H9 (cell line): ENCODE measurements around the gene PRKAG2. TPM values are rescaled to one million over a fixed set of nuclear protein-coding genes. Genes with fewer than 3 reads are reported as not detected.

Experiments used
- DNase-seq: peaks from one replicate; pipeline ENCODE4 v3.0.0-alpha.2; 2017
- H2AFZ ChIP-seq: one replicate; pipeline ENCODE4 v1.6.1; 2013; ENCODE audit warnings: mild to moderate bottlenecking, low read length, control low read depth, moderate library complexity
- H2AK5ac ChIP-seq: 2 replicates; pipeline ENCODE4 v1.6.1; 2013; ENCODE audit warnings: low read length, control low read depth, mixed read lengths; ENCODE audit not compliant: insufficient read length
- H2BK120ac ChIP-seq: one replicate; pipeline ENCODE4 v1.6.1; 2013; ENCODE audit warnings: low read depth, mild to moderate bottlenecking, low read length, control low read depth, inconsistent platforms; ENCODE audit not compliant: poor library complexity, severe bottlenecking
- H2BK12ac ChIP-seq: 2 replicates; pipeline ENCODE4 v1.6.1; 2013; ENCODE audit warnings: low read length, control low read depth, mixed read lengths, low read depth; ENCODE audit not compliant: insufficient read length
- H2BK15ac ChIP-seq: 2 replicates; pipeline ENCODE4 v1.6.1; 2013; ENCODE audit warnings: low read depth, low read length, control low read depth
- H2BK20ac ChIP-seq: one replicate; pipeline ENCODE4 v1.6.1; 2013; ENCODE audit warnings: low read depth, mild to moderate bottlenecking, low read length, control low read depth, inconsistent platforms; ENCODE audit not compliant: poor library complexity, severe bottlenecking
- H2BK5ac ChIP-seq: 2 replicates; pipeline ENCODE4 v1.6.1; 2013; ENCODE audit warnings: low read length, control low read depth, mixed read lengths; ENCODE audit not compliant: insufficient read length
- H3K14ac ChIP-seq: 2 replicates; pipeline ENCODE4 v1.6.1; 2013; ENCODE audit warnings: low read length, control low read depth; ENCODE audit not compliant: insufficient read depth
- H3K18ac ChIP-seq: 2 replicates; pipeline ENCODE4 v1.6.1; 2013; ENCODE audit warnings: low read depth, mild to moderate bottlenecking, mixed read lengths, low read length, control low read depth; ENCODE audit not compliant: insufficient read length
- H3K23ac ChIP-seq: 2 replicates; pipeline ENCODE4 v1.6.1; 2013; ENCODE audit warnings: low read length, control low read depth, mixed read lengths, low read depth; ENCODE audit not compliant: insufficient read length
- H3K23me2 ChIP-seq: 2 replicates; pipeline ENCODE4 v1.6.1; 2013; ENCODE audit warnings: low read depth, mild to moderate bottlenecking, mixed read lengths, low read length, control low read depth; ENCODE audit not compliant: insufficient read length, poor library complexity, severe bottlenecking
- H3K27ac ChIP-seq: 2 replicates; pipeline ENCODE4 v1.5.1; 2013; ENCODE audit warnings: low read length, control low read depth, mixed read lengths, low read depth; ENCODE audit not compliant: insufficient read length
- H3K27me3 ChIP-seq: 2 replicates; pipeline ENCODE4 v1.6.1; 2013; ENCODE audit warnings: low read length, control low read depth, inconsistent platforms; ENCODE audit not compliant: insufficient read depth
- H3K4ac ChIP-seq: 2 replicates; pipeline ENCODE4 v1.6.1; 2013; ENCODE audit warnings: low read depth, mild to moderate bottlenecking, control low read depth, inconsistent platforms, low read length, moderate library complexity
- H3K4me1 ChIP-seq: 2 replicates; pipeline ENCODE4 v1.6.1; 2013; ENCODE audit warnings: low read length, control low read depth, inconsistent platforms; ENCODE audit not compliant: insufficient read depth
- H3K4me2 ChIP-seq: 2 replicates; pipeline ENCODE4 v1.6.1; 2013; ENCODE audit warnings: low read length, control low read depth, mixed read lengths; ENCODE audit not compliant: insufficient read length, insufficient read depth
- H3K56ac ChIP-seq: 2 replicates; pipeline ENCODE4 v1.6.1; 2013; ENCODE audit warnings: low read depth, mild to moderate bottlenecking, mixed read lengths, low read length, control low read depth; ENCODE audit not compliant: insufficient read length
- H3K79me1 ChIP-seq: 2 replicates; pipeline ENCODE4 v1.6.1; 2013; ENCODE audit warnings: low read depth, mild to moderate bottlenecking, moderate library complexity, low read length, control low read depth, inconsistent platforms; ENCODE audit not compliant: insufficient read depth, poor library complexity, severe bottlenecking
- H3K79me2 ChIP-seq: 2 replicates; pipeline ENCODE4 v1.6.1; 2013; ENCODE audit warnings: low read length, control low read depth, inconsistent platforms; ENCODE audit not compliant: insufficient read depth
- H3K9ac ChIP-seq: 2 replicates; pipeline ENCODE4 v1.6.1; 2013; ENCODE audit warnings: low read length, control low read depth, mixed read lengths; ENCODE audit not compliant: insufficient read length; ENCODE audit errors: extremely low read depth
- H3K9me3 ChIP-seq: one replicate; pipeline ENCODE4 v1.6.1; 2013; ENCODE audit warnings: low read depth, low read length, inconsistent platforms; ENCODE audit not compliant: control insufficient read depth
- H3T11ph ChIP-seq: one replicate; pipeline ENCODE4 v1.6.1; 2013; ENCODE audit warnings: mild to moderate bottlenecking, low read length, control low read depth, inconsistent platforms
- H4K20me1 ChIP-seq: one replicate; pipeline ENCODE4 v1.6.1; 2013; ENCODE audit not compliant: control insufficient read depth, insufficient read length, insufficient read depth
- H4K5ac ChIP-seq: 2 replicates; pipeline ENCODE4 v1.6.1; 2013; ENCODE audit warnings: low read depth, mild to moderate bottlenecking, mixed read lengths, low read length, control low read depth; ENCODE audit not compliant: insufficient read length
- H4K8ac ChIP-seq: replicated peaks from 2 replicates; pipeline ENCODE4 v1.6.1; 2013; ENCODE audit warnings: low read length, control low read depth, mixed read lengths, low read depth; ENCODE audit not compliant: insufficient read length
- H4K91ac ChIP-seq: 2 replicates; pipeline ENCODE4 v1.6.1; 2013; ENCODE audit warnings: low read depth, mild to moderate bottlenecking, moderate library complexity, mixed read lengths, low read length, control low read depth; ENCODE audit not compliant: insufficient read length
- H3K27ac Mint-ChIP-seq, 3 experiments: 2 replicates in 2 of 3; 3 replicates in 1 of 3; pipeline ENCODE4 v1.8.0; 2020 to 2021; ENCODE audit warnings: mixed read lengths in 3 of 3, mild to moderate bottlenecking in 1 of 3, moderate library complexity in 1 of 3
- H3K27me3 Mint-ChIP-seq: 2 replicates; pipeline ENCODE4 v1.8.0; 2021; ENCODE audit warnings: low read depth, mild to moderate bottlenecking, moderate library complexity, mixed read lengths
- H3K36me3 Mint-ChIP-seq, 3 experiments: 2 replicates in 2 of 3; 3 replicates in 1 of 3; pipeline ENCODE4 v1.8.0; 2020 to 2021; ENCODE audit warnings: low read depth in 3 of 3, mixed read lengths in 3 of 3; ENCODE audit not compliant: insufficient read depth in 1 of 3
- H3K4me1 Mint-ChIP-seq, 2 experiments: 2 replicates each; pipeline ENCODE4 v1.8.0; 2020; ENCODE audit warnings: mixed read lengths in 2 of 2
- H3K4me3 Mint-ChIP-seq, 2 experiments: 2 replicates in 1 of 2; 3 replicates in 1 of 2; pipeline ENCODE4 v1.8.0; 2020 to 2021; ENCODE audit warnings: mild to moderate bottlenecking in 2 of 2, mixed read lengths in 2 of 2, moderate library complexity in 1 of 2
- H3K9me3 Mint-ChIP-seq, 2 experiments: 2 replicates in 1 of 2; 3 replicates in 1 of 2; pipeline ENCODE4 v1.8.0; 2020; ENCODE audit warnings: mild to moderate bottlenecking in 2 of 2, mixed read lengths in 2 of 2, moderate library complexity in 1 of 2
- CTCF ChIP-seq: fragments of 200-600 bp; sonication (generic); conservative IDR thresholded peaks from 3 replicates; pipeline ENCODE4 v1.8.0; 2021; ENCODE audit warnings: antibody characterized with exemption, mild to moderate bottlenecking
- WGBS: extraction: QIAGEN DNeasy Blood & Tissue Kit; methylation state at CpG from one replicate; pipeline ENCODE4 v1.1.7; 2013; ENCODE audit warnings: missing lambda C conversion rate, low lambda C conversion rate, mixed read lengths; ENCODE audit not compliant: insufficient read length; ENCODE audit errors: extremely low coverage; 5-methylcytosine and 5-hydroxymethylcytosine counted together
- total RNA-seq: library from RNA; stranded (reverse); gene quantifications from 2 replicates; pipeline ENCODE4 v1.2.1, GENCODE V29; 2021

Gene PRKAG2
- total RNA-seq, 1 experiment from 2014 or later: 11.8 TPM

- H3K27ac Mint-ChIP-seq: no peak overlapping the region
- H3K14ac ChIP-seq: no peak overlapping the region
- no peak overlapping the region for H3K18ac ChIP-seq
Measured at GRCh38 chr7:151716323-151716722, 160.6 kb downstream of the PRKAG2 start.

More at GRCh38 chr7:151716323-151716722, 160.6 kb downstream of the PRKAG2 start:
- Histone ChIP-seq H4K8ac (no peak overlapping the region), H2BK15ac (no peak overlapping the region), H2BK20ac (no peak overlapping the region), H3K79me1 (no peaks in the 10 kb centered on the region), H3K4me1 (no peaks in the 10 kb centered on the region), H3K27ac (no peak overlapping the region), H3K4me2 (no peak overlapping the region), H2AK5ac (no peak overlapping the region), H3K4ac (no peak overlapping the region), H4K20me1 (no peaks in the 10 kb centered on the region), H3K56ac (no peak overlapping the region), H2BK12ac (no peak overlapping the region), H3K23me2 (no peaks in the 10 kb centered on the region), H3K27me3 (no peaks in the 10 kb centered on the region), H3K9ac (no peak overlapping the region), H3T11ph (no peak overlapping the region), H3K9me3 (no peaks in the 10 kb centered on the region), H2BK120ac (no peak overlapping the region), H2BK5ac (no peak overlapping the region), H2AFZ (no peak overlapping the region), H4K5ac (no peak overlapping the region), H3K79me2 (no peaks in the 10 kb centered on the region), H3K23ac (no peak overlapping the region), H4K91ac (no peak overlapping the region)
- Mint-ChIP-seq H3K4me3 (no peak overlapping the region), H3K9me3 (peaks cover 0 to 8% of the 10 kb centered on the region in 2 experiments; a peak in 1 of 5 replicates), H3K36me3 (no peaks in the 10 kb centered on the region), H3K4me1 (peaks cover 4% of the 10 kb centered on the region in 2 experiments; a peak in 2 of 4 replicates), H3K27me3 (peaks cover 21% of the 10 kb centered on the region)
- no peak for DNase-seq
- TF ChIP-seq CTCF: no peak
- no CpG with 5 or more reads among the region's 5 CpGs for WGBS
